ENCODE measurements around the gene ABCD4.

- TF ChIP-seq CTCF (IDR thresholded peaks at IDR 0.05) (no peak), ZSCAN20 (CRISPR knock-in tag; IDR thresholded peaks at IDR 0.05) (no peak), REST (IDR thresholded peaks at IDR 0.05) (no peak), JUN (IDR thresholded peaks at IDR 0.05) (no peak), RCOR1 (IDR thresholded peaks at IDR 0.05; ENCODE audit: low read depth, low read length) (no peak), MYC (IDR thresholded peaks at IDR 0.05; ENCODE audit: borderline replicate concordance, low read length) (no peak), POLR2A (IDR thresholded peaks at IDR 0.05; ENCODE audit: low read length) (no peak), KDM1A (IDR thresholded peaks at IDR 0.05; ENCODE audit: low read depth) (no peak), NR3C1 (IDR thresholded peaks at IDR 0.05) (no peak), CHD4 (IDR thresholded peaks at IDR 0.05; ENCODE audit: borderline replicate concordance) (no peak)
These were observed 42.1 kb downstream of the ABCD4 start for GRCh38 chr14:74260525-74261233.
